Liver (tissue), 9 donors: ENCODE results near the gene PRSS57. TPM values are rescaled to one million over a fixed set of nuclear protein-coding genes. Genes with fewer than 3 reads are reported as not detected.

ENCODE experiments used
- DNase-seq: peaks from one replicate; pipeline ENCODE4 v3.0.0-alpha.2; 2017; ENCODE audit warnings: low spot score
- H3K27ac ChIP-seq, 2 donors: one replicate each; pipeline ENCODE4 v1.7.0; 2013; ENCODE audit warnings: inconsistent platforms in 2 of 2, low read length in 2 of 2, control low read depth in 1 of 2, low read depth in 1 of 2, mild to moderate bottlenecking in 1 of 2
- H3K27me3 ChIP-seq, 4 donors: one replicate each; pipeline versions ENCODE4 v1.6.1 to v1.7.0; 2013; ENCODE audit warnings: low read length in 3 of 4, inconsistent platforms in 1 of 4, mild to moderate bottlenecking in 1 of 4, moderate library complexity in 1 of 4; ENCODE audit not compliant: control insufficient read depth in 4 of 4, insufficient read depth in 4 of 4
- H3K36me3 ChIP-seq, 4 donors: one replicate each; pipeline versions ENCODE4 v1.6.1 to v1.7.0; 2013; ENCODE audit warnings: low read length in 3 of 4, mild to moderate bottlenecking in 3 of 4, low read depth in 1 of 4, moderate library complexity in 1 of 4; ENCODE audit not compliant: control insufficient read depth in 4 of 4, insufficient read depth in 3 of 4
- H3K4me1 ChIP-seq, 4 donors: one replicate each; pipeline versions ENCODE4 v1.6.1 to v1.7.0; 2013; ENCODE audit warnings: low read length in 3 of 4, mild to moderate bottlenecking in 3 of 4, moderate library complexity in 1 of 4; ENCODE audit not compliant: control insufficient read depth in 4 of 4, insufficient read depth in 4 of 4
- H3K4me3 ChIP-seq, 3 donors: one replicate each; pipeline versions ENCODE4 v1.6.1 to v1.7.0; 2013; ENCODE audit warnings: low read length in 3 of 3, control low read depth in 1 of 3, low read depth in 1 of 3, mild to moderate bottlenecking in 1 of 3
- H3K9ac ChIP-seq, 2 donors: one replicate each; pipeline ENCODE4 v1.7.0; 2013; ENCODE audit warnings: low read length in 2 of 2, mild to moderate bottlenecking in 2 of 2, moderate library complexity in 2 of 2, control low read depth in 1 of 2, low read depth in 1 of 2
- H3K9me3 ChIP-seq, 4 donors: one replicate each; pipeline versions ENCODE4 v1.6.1 to v1.7.0; 2013; ENCODE audit warnings: low read length in 3 of 4; ENCODE audit not compliant: control insufficient read depth in 4 of 4
- ATF3 ChIP-seq: IDR thresholded peaks from 2 replicates; pipeline ENCODE4 v1.6.1; 2016; ENCODE audit warnings: antibody characterized with exemption
- EGR1 ChIP-seq, 2 donors: IDR thresholded peaks; 2 replicates each; pipeline ENCODE4 v1.6.1; 2016 to 2018; ENCODE audit warnings: antibody characterized with exemption in 2 of 2, low read depth in 2 of 2
- FOXA1 ChIP-seq: IDR thresholded peaks from 2 replicates; pipeline ENCODE4 v1.6.1; 2016; ENCODE audit warnings: antibody characterized with exemption
- FOXA2 ChIP-seq: IDR thresholded peaks from 2 replicates; pipeline ENCODE4 v1.6.1; 2016; ENCODE audit warnings: antibody characterized with exemption
- GABPA ChIP-seq, 2 donors: IDR thresholded peaks in 1 of 2; conservative IDR thresholded peaks in 1 of 2; 2 replicates each; pipeline ENCODE4 v1.6.1; 2016; ENCODE audit warnings: antibody characterized with exemption in 2 of 2, mild to moderate bottlenecking in 1 of 2, moderate library complexity in 1 of 2
- HNF4A ChIP-seq, 2 donors: conservative IDR thresholded peaks; 2 replicates each; pipeline ENCODE4 v1.6.1; 2016; ENCODE audit warnings: antibody characterized with exemption in 2 of 2, mild to moderate bottlenecking in 2 of 2
- HNF4G ChIP-seq: IDR thresholded peaks from 2 replicates; pipeline ENCODE4 v1.6.1; 2016; ENCODE audit warnings: antibody characterized with exemption
- NR2F2 ChIP-seq: IDR thresholded peaks from 2 replicates; pipeline ENCODE4 v1.6.1; 2016; ENCODE audit warnings: antibody characterized with exemption
- RAD21 ChIP-seq, 2 donors: IDR thresholded peaks; 2 replicates each; pipeline ENCODE4 v1.6.1; 2016; ENCODE audit warnings: antibody characterized with exemption in 2 of 2, mild to moderate bottlenecking in 2 of 2
- REST ChIP-seq: IDR thresholded peaks from 2 replicates; pipeline ENCODE4 v1.6.1; 2016; ENCODE audit warnings: antibody characterized with exemption, mild to moderate bottlenecking
- RXRA ChIP-seq, 2 donors: IDR thresholded peaks; 2 replicates each; pipeline ENCODE4 v1.6.1; 2017 to 2018; ENCODE audit warnings: antibody characterized with exemption in 2 of 2, mild to moderate bottlenecking in 1 of 2
- SP1 ChIP-seq: IDR thresholded peaks from 2 replicates; pipeline ENCODE4 v1.6.1; 2018; ENCODE audit warnings: antibody characterized with exemption, mild to moderate bottlenecking
- TAF1 ChIP-seq: conservative IDR thresholded peaks from 2 replicates; pipeline ENCODE4 v1.6.1; 2016; ENCODE audit warnings: antibody characterized with exemption, mild to moderate bottlenecking
- YY1 ChIP-seq: IDR thresholded peaks from 2 replicates; pipeline ENCODE4 v1.6.1; 2016; ENCODE audit warnings: antibody characterized with exemption, mild to moderate bottlenecking
- WGBS: extraction: QIAGEN DNeasy Blood & Tissue Kit; methylation state at CpG from one replicate; pipeline ENCODE4 v1.1.7; 2013; 5-methylcytosine and 5-hydroxymethylcytosine counted together
- polyA plus RNA-seq, 2 donors: library from polyadenylated mRNA; stranded (reverse) in 1 of 2; unstranded in 1 of 2; fragments of 200-250 nt in 1 of 2; fragments of >200 nt in 1 of 2; fragmentation: Nextera tagmentation in 1 of 2; extraction: Ambion mirVana in 1 of 2; gene quantifications; one replicate each; pipeline versions ENCODE4 v1.2.1 to v1.2.3, GENCODE V29; 2013 to 2015
- total RNA-seq, 2 donors: library from RNA; depleted of rRNA; stranded (reverse); fragments of >200 nt; gene quantifications; one replicate each; pipeline ENCODE4 v1.2.3, GENCODE V29; 2014
- TF ChIP-seq, protein P1 (sequence below): IDR thresholded peaks from 2 replicates; pipeline ENCODE4 v1.6.1; 2016; ENCODE audit warnings: antibody characterized with exemption
- TF ChIP-seq, protein P2 (sequence below): fragments of 150-350 bp; IDR thresholded peaks from 2 replicates; pipeline ENCODE4 v1.5.1; 2017; ENCODE audit warnings: improper control_type of control experiment, low read depth, low read length; ENCODE audit not compliant: missing input control
- TF ChIP-seq, protein P3 (sequence below): IDR thresholded peaks from 2 replicates; pipeline ENCODE4 v1.6.1; 2016; ENCODE audit warnings: antibody characterized with exemption
- donor health status: healthy.
- donor health status: healthy.
- donor health status: healthy.
- donor health status: healthy.
- donor health status: healthy.

PRSS57 gene
- total and polyA plus RNA-seq, 4 donors = 0.10 to 12.1 TPM; not detected in 2

GRCh38 chr19:657611-658010 lies 37.6 kb downstream of the PRSS57 start:
- Histone ChIP-seq H3K4me3 (no peak overlapping the region), H3K9me3 (no peaks in the 10 kb centered on the region), H3K27ac (peak overlapping the region in 1 of 2 donors; percentile 16), H3K36me3 (peaks cover 0 to 12% (median 1%) of the 10 kb centered on the region in 4 donors), H3K9ac (peak overlapping the region in 1 of 2 donors; percentile 25), H3K27me3 (no peaks in the 10 kb centered on the region), H3K4me1 (peaks cover 28 to 54% (median 42%) of the 10 kb centered on the region in 4 donors)
- TF ChIP-seq SP1 = peak; percentile 44
- TF ChIP-seq FOXA2 = no peak
- peak in 1 of 2 donors; percentile 37 for TF ChIP-seq HNF4A (conservative IDR thresholded peaks at IDR 0.05)
- no peak for TF ChIP-seq GABPA (IDR thresholded peaks at IDR 0.05 in 1 of 2, conservative IDR thresholded peaks at IDR 0.05 in 1 of 2)
- TF ChIP-seq YY1 = no peak
- TF ChIP-seq, protein P1, sequence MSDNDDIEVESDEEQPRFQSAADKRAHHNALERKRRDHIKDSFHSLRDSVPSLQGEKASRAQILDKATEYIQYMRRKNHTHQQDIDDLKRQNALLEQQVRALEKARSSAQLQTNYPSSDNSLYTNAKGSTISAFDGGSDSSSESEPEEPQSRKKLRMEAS = no peak
- TF ChIP-seq, protein P2, sequence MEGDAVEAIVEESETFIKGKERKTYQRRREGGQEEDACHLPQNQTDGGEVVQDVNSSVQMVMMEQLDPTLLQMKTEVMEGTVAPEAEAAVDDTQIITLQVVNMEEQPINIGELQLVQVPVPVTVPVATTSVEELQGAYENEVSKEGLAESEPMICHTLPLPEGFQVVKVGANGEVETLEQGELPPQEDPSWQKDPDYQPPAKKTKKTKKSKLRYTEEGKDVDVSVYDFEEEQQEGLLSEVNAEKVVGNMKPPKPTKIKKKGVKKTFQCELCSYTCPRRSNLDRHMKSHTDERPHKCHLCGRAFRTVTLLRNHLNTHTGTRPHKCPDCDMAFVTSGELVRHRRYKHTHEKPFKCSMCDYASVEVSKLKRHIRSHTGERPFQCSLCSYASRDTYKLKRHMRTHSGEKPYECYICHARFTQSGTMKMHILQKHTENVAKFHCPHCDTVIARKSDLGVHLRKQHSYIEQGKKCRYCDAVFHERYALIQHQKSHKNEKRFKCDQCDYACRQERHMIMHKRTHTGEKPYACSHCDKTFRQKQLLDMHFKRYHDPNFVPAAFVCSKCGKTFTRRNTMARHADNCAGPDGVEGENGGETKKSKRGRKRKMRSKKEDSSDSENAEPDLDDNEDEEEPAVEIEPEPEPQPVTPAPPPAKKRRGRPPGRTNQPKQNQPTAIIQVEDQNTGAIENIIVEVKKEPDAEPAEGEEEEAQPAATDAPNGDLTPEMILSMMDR = no peak
- TF ChIP-seq TAF1 = no peak
- TF ChIP-seq REST = no peak
- TF ChIP-seq HNF4G = no peak
- peak in 1 of 2 donors; percentile 8 for TF ChIP-seq RXRA (IDR thresholded peaks at IDR 0.05)
- no peak for TF ChIP-seq ATF3
- TF ChIP-seq, protein P3, sequence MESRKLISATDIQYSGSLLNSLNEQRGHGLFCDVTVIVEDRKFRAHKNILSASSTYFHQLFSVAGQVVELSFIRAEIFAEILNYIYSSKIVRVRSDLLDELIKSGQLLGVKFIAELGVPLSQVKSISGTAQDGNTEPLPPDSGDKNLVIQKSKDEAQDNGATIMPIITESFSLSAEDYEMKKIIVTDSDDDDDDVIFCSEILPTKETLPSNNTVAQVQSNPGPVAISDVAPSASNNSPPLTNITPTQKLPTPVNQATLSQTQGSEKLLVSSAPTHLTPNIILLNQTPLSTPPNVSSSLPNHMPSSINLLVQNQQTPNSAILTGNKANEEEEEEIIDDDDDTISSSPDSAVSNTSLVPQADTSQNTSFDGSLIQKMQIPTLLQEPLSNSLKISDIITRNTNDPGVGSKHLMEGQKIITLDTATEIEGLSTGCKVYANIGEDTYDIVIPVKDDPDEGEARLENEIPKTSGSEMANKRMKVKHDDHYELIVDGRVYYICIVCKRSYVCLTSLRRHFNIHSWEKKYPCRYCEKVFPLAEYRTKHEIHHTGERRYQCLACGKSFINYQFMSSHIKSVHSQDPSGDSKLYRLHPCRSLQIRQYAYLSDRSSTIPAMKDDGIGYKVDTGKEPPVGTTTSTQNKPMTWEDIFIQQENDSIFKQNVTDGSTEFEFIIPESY = no peak
- DNase-seq = no peak
- WGBS = 48% methylated on average over 19 of the region's 19 CpGs

DNA sequence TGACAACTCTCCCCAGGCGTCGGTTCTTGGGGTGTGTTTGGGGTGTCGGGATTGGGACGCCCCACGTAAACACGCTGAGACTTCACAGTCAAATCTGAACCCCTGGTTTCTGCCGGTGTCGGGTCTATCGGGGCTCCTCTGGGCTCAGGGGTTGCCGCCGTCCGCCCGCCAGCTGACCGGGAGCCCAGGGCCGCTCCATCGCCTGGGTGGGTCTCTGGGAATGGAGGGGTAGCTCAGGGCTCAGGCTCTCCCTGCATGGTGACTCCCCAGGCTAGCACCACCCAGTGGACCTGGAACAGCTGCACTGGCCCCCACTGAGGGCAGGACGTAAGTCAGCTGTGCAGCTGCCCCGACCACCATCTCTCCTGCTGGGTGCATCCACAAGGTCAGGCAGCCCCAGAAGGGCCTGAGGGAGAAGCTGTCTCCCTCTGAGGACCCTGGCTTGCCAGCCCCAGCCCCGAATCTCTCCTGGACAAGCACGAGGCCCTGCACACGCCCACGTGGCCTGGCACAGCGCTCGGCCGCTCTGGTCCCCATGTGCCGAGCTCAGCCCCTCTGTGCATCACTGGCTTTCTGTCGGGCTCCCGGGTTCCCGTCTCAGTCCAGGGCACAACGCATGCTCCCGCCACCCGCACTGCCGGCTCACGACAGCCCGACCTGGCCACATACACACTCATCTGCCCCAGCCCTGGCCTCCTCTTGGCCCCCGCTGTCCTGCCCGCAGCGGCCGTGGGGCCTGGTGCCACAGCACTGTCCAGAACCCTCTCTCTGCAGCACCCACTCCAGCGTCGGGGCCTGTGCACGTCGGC lies 38.3 kb downstream of the PRSS57 start:
- no peak for DNase-seq
- Histone ChIP-seq H3K4me1 (peaks cover 28 to 54% (median 42%) of the 10 kb centered on the region in 4 donors), H3K9me3 (no peaks in the 10 kb centered on the region), H3K36me3 (peaks cover 0 to 18% (median 2%) of the 10 kb centered on the region in 4 donors), H3K27ac (peak overlapping the region in 1 of 2 donors; percentile 16), H3K9ac (no peak overlapping the region), H3K4me3 (no peak overlapping the region), H3K27me3 (no peaks in the 10 kb centered on the region)
- 69% methylated on average over 43 of the region's 43 CpGs for WGBS
- TF ChIP-seq FOXA1 (no peak), HNF4A (conservative IDR thresholded peaks at IDR 0.05) (no peak), TAF1 (no peak), NR2F2 (no peak), FOXA2 (no peak), EGR1 (IDR thresholded peaks at IDR 0.05; ENCODE audit: low read depth in 2 of 2) (no peak), GABPA (IDR thresholded peaks at IDR 0.05 in 1 of 2, conservative IDR thresholded peaks at IDR 0.05 in 1 of 2) (no peak), RAD21 (IDR thresholded peaks at IDR 0.05) (no peak), SP1 (no peak), ATF3 (no peak), RXRA (IDR thresholded peaks at IDR 0.05) (no peak)
- TF ChIP-seq, protein P2 = no peak
- TF ChIP-seq, protein P3 = no peak
